ENCODE data around the gene RPL10A.

The RPL10A gene

DNA sequence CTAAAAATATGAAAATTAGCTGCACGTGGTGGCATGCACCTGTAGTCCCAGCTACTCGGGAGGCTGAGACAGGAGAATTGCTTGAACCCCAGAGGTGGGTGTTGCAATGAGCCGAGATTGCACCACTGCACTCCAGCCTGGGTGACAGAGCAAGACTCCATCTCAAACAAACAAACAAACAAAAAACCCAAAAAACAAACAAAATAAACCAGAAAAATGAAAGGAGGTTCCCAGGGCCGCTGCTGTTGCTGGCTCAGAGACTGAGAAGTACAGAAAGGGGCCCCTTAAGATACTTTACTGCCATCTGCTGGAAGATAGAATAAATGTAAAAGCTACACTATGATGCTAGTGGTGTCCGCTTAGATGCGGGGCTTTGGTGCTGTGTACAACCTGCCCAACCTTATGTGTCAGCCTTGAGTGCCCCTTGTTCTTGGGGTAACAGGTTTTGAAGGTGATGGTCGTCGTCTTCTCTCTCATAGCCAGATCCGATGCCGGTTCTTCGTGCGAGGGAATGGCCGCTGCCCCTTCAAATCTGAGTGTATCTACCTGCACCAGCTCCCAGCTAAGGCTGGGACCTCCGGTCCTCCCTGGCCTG is 18.8 kb upstream of the RPL10A start:
- peak; percentile 73 for DNase-seq

DNA sequence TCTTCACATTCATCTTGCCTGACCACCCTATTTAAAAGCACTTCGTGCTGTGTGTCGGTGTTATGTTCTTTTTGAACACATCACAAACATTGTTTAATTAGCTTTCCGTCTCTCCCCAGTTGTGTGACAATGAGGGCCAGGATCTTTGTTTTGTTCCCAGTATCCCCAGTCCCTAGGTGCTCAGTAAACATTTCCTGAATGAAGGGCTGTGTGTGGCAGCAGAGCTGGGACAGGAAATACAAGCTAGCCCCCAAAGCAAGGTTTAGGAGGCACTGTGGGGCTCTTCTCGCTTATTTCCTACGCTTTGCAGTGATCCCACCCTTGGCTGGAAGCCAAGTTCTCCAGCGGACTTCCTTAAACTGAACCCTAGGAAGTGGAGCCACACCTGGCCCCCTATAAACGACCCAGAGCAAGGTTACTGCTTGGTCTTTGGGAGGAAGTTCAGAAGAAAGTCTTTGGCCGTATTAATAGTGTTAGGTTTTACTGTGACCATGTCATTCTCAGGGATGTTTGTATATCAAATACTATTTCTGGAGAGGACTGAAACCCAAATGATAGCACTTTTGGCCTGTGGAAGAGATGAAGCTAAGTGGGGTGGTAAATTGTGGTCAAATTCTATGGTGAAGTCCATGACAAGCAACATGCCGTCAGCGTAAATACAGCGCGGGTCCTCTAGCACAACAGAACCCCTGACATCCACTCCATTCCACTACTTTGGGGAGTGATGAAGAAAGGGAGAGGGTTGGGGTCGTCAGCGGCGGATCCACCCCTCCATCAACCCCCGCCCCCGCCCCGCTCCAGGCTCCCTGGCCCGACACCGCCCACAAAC is 16.6 kb upstream of the RPL10A start:
- peak; percentile 21 for DNase-seq

DNA sequence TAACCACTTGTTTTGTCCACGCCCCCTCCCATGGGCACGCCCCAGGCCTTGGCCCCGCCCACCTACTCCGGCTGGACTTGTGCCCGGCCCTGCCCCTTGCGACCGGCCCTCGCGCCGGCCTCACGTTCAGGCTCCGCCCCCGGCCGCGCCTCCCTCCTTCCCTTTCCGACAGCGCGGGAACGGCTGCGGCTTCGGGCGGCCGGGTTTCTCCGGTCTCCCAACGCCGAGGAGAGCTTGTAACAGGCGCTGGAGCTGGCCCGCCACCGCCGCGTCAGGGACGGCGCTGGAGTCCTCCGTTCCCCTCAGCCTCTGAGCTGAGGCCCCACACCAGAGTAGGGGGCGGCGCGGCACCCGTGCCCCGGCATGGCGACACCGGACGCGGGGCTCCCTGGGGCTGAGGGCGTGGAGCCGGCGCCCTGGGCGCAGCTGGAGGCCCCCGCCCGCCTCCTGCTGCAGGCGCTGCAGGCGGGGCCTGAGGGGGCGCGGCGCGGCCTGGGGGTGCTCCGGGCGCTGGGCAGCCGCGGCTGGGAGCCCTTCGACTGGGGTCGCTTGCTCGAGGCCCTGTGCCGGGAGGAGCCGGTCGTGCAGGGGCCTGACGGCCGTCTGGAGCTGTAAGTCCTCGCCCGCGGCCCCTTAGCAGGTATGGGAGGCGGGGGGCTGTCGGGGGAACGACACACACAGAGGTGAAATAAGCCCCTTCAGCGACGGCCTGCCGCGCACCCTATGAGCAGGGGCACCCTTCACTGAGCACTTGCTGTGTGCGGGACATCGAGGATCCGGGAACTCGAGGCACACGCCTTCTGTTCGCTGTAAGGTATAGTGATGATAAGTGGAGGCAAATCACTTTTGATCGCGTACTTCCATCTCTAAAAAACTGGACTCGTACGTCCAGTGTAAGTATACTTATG is 15.8 kb upstream of the RPL10A start, which contains the start of gene FANCE:
FANCE (plus strand) TSS at position 156 of the 908 bp plus-strand sequence; CDS start at position 364, 208 bp downstream.
- DNase-seq, result peak; percentile 95

DNA sequence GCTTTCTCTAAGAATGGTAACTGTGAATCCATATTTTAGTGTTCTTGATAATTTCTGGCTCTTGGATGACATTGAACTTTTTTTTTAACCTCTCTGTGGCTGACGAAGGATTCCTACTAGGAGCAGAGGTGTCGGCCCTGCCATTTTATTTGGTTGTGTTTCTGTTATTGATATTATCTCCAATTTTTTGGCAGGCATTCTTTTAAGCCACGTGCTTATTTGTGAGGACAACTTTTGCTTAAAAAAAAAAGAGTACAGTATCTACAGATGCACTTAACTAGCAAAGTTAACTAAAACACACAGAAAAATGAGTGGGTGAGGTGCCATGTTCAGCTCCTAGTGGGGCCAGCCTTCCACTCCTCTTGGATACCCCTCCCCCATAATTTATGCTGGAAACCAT is 15.0 kb upstream of the RPL10A start:
- no peak for DNase-seq

DNA sequence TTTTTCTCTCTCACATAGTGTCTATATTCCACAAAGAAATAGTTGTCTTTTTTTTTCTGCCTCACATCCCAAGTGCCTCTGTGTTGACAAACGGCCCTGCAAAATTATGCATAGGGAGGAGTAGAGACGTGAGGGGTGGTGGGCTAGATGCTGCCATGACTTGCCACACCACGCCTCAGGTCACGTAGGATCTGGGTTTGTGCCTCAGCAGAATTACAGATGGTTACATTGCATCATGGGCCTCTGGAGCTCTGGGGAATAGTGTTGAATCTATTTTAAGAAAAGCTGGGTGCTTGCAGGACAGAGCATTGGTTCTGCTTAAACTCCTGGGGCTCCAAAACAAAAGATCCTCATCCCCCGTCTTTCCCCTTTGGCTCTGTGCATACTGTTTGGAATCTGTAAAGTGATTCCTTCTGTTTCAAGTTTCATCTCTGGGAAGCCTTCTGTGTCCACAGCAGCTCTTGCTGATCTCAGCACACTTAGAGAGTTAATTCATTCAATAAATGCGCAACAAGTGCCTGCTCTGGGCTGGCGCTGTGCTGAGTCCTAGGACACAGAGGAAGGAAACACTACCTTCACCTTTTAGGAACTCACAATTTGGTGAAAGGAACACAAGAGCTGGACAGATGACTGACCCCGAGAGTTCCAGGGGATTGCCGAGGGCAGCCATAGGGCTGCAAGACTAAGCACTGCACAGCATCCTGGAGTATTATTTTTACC is 13.7 kb upstream of the RPL10A start:
- no peak for DNase-seq

DNA sequence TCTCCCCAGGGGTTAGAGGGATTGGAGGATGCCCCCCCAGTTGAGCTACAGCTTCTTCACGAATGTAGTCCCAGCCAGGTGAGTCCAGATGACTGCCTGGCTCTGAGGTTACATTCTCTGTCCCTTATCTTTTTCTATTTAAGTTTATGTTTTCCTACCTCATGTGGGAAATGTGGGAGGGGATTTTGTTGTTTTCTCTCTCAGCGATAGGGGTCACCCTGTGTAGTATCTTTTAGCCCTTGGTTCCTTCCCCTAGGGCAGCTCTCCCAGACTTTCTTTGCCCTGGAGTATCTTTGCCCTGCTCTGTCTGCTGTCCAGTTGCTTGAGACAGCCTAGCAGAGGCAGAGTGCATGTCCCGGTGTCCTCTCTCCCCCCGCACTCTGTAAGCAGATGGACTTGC is 10.3 kb upstream of the RPL10A start:
- DNase-seq, result no peak

DNA sequence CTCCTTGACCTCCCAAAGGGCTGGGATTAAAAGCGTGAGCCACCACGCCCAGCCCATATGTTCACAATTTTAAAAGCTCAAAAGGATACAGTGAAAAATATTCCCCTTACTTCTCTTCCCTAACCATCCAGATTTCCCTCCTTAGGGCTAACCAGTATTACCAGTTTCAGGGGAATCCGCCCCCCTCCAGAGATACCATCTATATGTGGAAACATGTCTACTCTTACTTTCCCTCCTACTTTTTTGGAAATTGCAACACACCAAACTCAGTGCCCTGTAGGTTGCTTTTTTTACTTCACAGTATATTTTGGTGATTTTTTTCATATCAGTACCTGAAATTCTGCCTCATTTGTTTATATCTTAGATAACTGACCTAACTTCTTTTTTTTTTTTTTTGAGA is 6.9 kb upstream of the RPL10A start:
- DNase-seq, result no peak

DNA sequence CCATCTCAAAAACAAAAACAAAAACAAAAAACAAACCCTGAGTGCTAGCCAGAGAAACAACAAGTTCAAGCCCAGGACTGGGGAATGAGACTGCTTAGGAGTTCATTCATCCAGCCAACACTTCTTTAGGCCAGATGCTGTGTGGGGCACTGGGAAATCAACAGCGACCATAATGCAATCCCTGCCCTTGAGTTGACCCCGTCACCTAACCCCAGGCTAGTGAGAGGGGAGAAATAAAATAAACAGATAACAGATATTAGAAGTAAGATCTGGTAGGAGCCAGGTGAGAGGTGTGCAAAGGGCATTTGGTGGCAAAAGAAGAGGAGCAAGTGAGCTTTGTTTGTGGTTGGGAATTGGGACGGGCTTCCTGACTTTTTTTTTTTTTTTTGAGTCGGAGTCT is 4.9 kb upstream of the RPL10A start:
- no peak for DNase-seq

DNA sequence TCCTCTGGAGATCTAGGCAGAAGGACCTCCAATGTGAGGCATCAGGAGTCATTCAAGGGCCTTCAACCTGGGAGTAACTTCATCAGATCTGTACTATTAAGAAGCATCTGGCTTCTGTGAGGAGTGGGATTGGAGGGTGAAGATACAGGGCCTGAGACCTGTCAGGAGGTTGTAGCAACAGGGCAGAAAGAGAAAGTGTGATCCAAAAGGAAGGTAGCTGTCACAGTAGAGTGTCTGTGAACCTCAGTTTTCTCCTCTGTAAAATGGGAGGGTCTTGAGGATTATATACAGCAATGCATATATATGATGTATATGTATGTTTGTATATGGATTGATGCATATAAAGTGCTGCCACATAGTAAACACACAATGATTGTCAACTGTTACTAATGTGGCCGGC is 2.6 kb upstream of the RPL10A start:
- DNase-seq, result no peak

DNA sequence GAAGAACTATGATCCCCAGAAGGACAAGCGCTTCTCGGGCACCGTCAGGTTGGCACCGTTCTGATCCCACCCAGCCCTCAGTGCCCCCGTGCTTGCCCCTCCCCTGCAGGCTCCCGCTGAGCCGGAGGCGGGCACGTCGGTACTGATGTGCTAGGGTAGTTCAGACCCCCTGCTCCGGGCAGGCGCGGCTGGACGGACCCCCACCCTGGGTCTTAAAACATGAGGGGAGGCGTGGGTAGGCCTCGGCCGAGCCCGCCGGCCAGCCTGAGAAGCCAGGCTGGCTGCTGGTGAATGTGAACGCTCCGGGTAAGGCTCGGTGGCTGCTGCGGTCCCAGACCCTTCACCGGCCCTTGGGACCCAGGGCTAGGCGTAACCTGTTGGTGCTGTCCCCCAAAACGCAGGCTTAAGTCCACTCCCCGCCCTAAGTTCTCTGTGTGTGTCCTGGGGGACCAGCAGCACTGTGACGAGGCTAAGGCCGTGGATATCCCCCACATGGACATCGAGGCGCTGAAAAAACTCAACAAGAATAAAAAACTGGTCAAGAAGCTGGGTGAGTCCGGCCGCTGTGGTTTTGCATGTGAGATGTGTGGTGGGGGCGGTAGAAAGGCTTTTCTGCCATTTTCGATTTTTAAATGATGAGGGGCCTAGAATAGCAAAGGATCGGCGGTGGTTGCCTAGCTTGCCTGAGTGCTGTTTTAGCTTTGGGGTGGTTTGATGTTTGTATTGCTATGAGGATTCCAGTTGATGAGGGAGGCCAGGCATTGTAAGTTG is 964 bp downstream of the RPL10A start:
- peak; percentile 44 for DNase-seq

DNA sequence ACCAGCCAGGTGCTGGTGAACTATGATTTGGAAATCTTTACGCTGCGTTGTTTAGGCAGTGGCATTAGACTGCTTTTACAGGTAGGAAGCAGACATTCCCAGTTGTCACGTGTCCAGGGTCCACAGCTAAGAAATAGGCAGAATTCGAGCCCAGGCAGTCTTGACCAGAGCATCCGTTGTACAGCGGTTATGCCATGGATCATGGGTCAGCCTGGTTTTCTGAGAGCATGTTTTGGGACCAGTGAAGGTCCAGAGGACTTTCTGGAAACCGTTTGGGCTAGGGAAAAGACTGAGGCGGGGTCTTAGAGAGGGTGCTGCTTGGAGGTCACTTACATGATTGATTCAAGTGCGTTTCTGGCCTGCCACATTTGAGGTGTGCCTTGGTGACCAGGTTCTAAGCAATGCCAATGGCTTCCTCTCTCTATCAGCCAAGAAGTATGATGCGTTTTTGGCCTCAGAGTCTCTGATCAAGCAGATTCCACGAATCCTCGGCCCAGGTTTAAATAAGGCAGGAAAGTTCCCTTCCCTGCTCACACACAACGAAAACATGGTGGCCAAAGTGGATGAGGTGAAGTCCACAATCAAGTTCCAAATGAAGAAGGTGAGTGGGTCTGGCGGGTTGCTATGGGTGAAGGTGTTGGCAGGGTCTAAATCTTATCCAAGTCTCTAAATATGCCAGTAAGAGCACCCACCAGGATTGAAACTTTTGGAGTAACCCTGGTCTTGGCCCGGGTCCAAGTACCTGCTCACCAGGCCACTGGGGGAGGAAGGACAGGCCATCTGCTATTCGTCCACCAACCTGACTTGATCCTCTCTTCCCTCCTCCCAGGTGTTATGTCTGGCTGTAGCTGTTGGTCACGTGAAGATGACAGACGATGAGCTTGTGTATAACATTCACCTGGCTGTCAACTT is 1.8 kb downstream of the RPL10A start:
- DNase-seq, result no peak

DNA sequence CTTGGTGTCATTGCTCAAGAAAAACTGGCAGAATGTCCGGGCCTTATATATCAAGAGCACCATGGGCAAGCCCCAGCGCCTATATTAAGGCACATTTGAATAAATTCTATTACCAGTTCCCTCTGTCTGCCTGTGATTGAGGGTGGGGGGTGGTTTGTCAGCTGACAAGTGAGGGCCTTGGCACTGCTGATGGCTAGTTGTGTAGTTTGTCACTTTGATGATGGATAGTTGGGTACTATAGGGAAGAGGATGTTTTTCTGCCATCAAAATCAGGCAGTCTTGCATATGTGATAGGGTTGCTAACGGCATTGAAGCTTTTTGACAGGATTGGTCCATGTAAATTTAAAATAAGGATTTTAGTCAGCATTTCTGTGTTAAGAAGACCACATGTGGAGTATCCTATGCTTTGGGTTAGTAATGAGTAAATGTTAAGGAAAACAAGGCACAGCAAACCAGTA is 2.5 kb downstream of the RPL10A start:
- DNase-seq, result no peak

DNA sequence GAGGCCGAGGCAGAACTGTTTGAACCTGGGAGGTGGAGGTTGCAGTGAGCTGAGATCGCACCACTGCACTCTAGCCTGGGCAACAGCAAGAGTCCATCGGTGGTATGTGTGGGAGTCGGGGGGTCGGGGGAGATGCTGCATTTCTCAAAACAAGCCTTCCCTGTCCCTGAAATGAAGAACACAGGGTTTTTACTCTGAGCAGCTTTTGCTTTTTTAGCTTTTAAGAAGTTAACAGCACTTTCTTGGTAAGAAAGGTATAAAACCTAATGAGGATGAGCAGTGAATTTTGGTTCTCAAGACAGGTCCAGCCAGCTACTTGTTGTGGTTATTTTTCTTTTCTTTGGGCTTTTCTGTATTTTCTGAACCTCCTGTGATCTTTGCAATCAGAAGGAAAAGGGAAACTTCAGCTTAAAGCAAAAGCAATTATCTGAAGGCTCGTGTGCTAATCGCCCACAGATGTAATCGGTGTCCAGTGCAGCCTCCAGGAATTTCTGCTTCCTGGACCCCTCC is 3.7 kb downstream of the RPL10A start:
- DNase-seq, result no peak

DNA sequence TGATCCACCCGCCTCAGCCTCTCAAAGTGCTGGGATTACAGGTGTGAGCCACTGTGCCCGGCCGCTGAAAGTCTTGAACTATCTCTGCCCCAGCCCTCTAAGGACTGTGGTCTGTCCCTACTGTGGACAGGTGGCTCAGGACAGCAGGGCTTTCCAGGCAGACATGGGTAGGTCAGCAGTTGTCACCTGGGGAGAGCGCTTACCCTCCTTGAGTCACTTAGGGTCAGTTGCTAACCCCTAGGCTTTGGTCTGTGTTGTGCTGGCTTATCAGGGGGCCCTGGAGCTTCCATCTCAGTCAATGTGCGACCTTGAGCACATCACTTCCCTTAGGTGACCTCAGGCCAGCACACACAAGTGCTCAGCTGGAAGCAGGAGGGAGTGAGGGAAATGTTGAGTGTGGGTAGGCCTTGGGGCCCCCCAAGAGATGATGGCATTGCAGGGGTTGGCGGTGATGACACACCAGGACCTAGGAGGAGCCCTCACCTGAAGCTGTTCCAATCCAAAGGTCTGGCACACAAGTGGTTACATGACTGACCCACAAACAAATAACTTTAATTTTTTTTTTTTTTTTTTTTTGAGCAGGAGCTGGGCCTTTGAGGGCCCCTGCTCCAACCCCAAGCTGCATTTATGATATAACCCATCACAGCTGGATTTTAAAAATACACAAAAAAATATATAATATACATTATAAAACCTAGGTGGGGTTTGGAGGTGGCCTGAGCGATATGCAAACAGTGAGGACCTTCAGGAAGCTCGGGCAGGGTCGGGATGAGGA is 5.1 kb downstream of the RPL10A start:
- no peak for DNase-seq

DNA sequence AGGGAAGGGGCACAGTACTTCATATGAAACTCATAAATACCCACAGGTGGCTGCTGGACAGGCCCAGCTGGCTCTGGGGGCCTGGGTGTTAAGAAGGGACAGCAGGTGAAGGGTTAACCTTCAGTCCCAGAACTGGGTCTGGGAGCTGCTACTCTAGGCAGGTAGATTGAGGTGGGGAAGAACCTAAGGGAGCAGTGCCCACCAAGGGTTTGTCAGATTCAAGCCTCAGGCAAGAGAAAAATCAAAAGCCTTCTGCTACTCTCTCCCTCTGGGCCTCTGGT is 5.6 kb downstream of the RPL10A start:
- no peak for DNase-seq

DNA sequence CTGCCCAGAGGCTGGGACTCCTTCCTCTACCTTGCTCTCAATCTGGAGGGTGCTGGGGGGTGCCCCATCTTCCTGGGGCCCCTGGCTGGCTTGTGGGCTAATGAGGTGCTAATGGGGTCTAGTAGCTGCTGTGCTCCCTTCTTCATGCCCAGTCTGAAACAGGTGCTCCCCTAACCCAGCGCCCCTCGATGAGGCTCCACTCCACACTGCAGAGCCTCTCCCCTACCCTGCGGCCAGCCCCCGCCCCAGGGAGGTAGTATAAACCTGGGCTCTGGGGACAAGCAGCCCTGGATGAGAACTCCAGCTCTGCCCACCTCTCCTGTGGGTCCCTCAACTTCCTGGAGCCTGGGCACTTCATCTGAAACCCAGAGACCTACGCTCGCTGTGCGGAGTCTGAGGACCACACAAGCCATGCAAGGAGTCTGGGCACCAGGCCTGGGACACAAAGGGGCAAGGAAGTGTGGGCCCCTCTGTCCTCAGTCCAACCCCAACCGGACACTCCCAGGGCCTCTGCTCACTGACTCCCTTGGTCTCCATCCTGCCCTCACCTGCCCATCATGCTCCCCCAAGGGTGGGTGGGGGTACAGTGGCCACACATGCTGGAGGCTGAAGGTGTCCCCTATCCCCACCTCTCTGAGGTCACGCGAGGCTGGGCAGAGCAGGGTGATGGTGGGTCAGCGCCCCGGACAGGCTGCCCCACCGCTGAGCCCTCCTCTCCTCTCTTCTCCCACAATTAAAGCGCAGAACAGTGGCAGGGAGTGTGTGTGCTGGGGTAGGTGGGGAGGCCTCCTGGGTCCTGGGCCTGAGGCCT is 6.1 kb downstream of the RPL10A start:
- DNase-seq, result no peak

DNA sequence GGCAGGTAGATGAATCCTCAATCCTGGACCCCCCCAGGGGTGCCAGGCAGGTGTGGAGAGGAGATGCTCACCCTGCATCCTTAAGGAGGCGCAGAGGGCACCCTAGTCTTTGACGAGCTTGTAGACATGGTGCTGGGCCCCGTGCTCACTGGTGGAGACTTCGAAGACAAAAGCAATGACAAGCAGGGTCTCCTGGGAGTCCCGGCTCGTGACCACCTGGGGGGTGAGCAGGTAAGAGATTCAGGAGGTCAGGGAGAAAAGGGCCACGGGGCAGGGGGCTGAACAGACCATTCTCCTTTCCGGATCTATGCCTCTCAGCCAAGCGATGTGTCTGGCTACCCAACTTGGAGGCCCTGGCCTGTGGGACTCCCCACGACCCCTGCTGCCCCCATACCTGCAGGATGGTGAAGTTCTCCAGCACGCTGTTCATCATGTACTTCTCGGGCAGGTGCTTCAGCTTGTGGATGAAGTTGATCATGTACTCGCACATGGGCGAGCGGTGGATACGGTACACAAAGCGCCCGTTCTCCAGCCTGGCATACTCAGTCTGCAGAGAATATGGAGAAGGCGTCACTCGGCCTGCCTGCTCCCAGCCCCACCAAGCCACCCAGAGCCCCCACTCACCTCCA is 6.9 kb downstream of the RPL10A start:
- no peak for DNase-seq

DNA sequence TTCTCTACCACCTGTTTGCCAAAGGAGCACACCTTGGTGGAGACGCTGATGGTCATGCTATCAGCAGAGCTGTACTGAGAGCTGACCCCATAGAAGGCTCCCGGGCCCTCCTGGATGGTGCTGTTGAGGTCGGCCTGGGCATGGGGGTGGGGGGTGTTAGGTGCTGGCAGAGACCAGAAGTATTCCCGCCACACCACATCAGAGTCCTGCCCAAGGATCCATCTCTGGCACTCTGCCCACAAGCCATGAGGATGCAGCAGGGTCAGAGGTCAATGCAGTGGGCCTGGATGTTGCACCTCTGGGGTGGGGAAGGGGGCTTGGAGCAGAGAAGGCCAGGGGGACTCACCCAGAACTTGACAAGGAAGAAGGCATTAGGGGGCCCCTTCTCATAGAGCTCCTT is 7.4 kb downstream of the RPL10A start:
- no peak for DNase-seq

DNA sequence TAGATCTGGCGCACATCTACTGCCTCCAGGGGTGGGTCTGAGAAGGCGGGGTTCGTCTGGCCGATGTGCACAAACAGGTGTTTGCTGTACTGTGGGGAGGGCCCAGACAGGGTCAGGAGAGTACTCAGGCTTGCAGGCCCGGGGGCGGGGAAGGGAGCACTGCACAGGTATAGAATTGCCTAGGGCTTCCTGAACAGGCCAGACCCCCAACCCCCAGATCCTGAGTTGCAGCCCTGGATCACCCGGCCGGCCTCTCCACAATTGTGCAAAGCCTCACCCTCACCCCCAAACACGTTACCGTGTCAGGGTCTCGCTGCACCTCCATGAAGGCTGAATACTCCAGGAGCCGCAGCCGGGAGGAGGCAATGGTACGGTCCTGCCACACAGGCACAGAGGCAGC is 7.8 kb downstream of the RPL10A start:
- DNase-seq, result no peak
